GM12801 (cell line): ENCODE data around the gene PIK3R3.

Source experiments
- CTCF ChIP-seq: IDR thresholded peaks from one replicate; pipeline ENCODE4 v1.5.1; 2011; ENCODE audit warnings: control low read depth; ENCODE audit not compliant: insufficient read length; ENCODE audit errors: extremely low read depth

Gene PIK3R3

GRCh38 chr1:46010611-46011010, 121.8 kb downstream of the PIK3R3 start:
- TF ChIP-seq CTCF, result no peak

- no peak for TF ChIP-seq CTCF
Observed at GRCh38 chr1:46008585-46008984, 123.8 kb downstream of the PIK3R3 start.

- no peak for TF ChIP-seq CTCF
Observed at GRCh38 chr1:46005594-46005993, 126.8 kb downstream of the PIK3R3 start.

GRCh38 chr1:46004492-46004891, 127.9 kb downstream of the PIK3R3 start:
- no peak for TF ChIP-seq CTCF

- TF ChIP-seq CTCF, result no peak
Observed at GRCh38 chr1:46003315-46003714, 129.1 kb downstream of the PIK3R3 start.

GRCh38 chr1:46002551-46003150, 129.8 kb downstream of the PIK3R3 start:
- no peak for TF ChIP-seq CTCF

GRCh38 chr1:46001081-46001785, 131.2 kb downstream of the PIK3R3 start:
- no peak for TF ChIP-seq CTCF
